GM19240 (cell line): ENCODE results near the gene KRTAP6-1.

Source experiments
- DNase-seq: peaks from one replicate; pipeline ENCODE4 v3.0.0; 2011; ENCODE audit warnings: low spot score; ENCODE audit not compliant: insufficient read length

Gene KRTAP6-1

DNA sequence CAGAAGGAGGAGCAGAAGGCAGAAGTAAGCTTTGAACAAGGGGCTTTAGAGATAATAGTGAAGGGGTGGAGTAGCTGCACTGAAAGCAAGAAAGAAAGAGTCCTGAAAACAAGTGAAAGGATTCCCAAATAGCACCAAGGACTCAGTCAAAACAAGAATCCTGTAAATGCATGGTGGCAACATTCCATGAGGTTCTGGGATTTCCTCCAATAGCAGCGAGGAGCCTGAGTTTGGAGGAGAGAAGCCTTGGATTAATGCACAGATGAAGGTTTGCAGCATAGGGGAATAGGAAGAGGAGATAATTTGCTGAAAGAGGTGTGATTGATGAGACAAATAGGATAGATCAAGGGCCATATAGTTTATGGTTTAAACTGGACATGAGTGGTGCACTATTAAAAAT lies 34.4 kb downstream of the KRTAP6-1 start:
- DNase-seq = no peak

DNA sequence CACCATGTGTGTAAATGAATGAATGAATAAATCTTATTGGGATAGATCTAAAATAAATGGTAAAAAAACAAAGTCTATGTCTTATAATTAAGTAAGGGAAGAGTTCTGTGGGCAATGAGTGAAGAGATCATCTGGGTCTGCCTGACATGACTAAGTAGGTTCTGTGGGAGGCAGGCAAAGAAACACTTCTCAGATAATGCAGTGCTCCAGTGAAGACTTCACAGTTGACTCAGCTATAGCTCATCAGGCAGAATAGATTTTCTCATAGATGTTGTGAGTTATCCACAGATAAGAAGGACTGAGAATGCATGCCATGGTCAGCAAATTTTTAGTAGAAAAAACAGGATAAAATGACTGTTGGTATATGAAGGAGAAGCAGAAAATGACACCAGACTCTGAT lies 36.0 kb downstream of the KRTAP6-1 start:
- DNase-seq = no peak

DNA sequence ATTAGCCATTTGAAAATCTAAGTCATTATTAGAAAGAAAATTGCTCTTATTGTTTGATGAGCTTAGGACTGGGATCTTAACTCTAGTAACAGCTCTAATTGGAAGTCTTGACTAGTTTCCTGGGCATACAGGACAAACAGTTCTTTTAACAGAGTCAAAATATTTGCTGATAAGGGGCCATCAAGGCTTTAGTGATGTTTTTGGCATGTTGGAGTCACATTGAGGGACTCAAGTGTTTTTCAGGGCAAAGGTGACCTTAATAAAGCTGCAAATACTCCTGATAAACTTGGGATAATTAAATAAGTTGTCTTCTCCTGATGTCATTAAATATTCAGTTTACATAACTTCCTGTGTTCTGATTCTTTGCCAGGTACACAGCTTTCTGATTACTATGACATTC lies 46.1 kb downstream of the KRTAP6-1 start:
- DNase-seq = no peak

DNA sequence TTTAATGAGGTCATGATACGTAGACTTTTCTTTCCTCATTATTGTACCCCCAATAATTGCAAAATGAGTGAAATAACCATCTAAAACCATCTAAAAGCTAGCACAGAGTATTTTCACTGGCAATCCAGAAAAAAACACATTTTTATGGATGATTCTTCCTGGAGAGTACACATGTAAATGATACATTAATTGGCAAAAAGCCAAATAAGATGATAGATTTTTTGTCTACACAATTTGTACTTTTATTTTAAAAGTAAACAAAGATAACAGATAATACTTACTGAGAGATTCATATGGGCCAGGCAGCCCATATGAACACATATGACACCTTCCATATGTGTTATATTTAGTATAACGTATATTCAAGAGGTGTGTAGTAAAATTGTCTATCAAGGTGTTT lies 50.1 kb downstream of the KRTAP6-1 start:
- no peak for DNase-seq
